Osteocyte (in vitro differentiated cells): ENCODE data around the gene FGGY. TPM values are rescaled to one million over a fixed set of nuclear protein-coding genes. Genes with fewer than 3 reads are reported as not detected.

Source experiments
- DNase-seq: peaks from one replicate; pipeline ENCODE4 v3.0.0; 2021; ENCODE audit warnings: mixed read lengths; ENCODE audit not compliant: unreplicated experiment; ENCODE audit errors: extremely low spot score
- H3K27ac Mint-ChIP-seq: one replicate; pipeline ENCODE4 v1.8.0; 2021; ENCODE audit warnings: mild to moderate bottlenecking, mixed read lengths; ENCODE audit not compliant: unreplicated experiment
- H3K27me3 Mint-ChIP-seq: one replicate; pipeline ENCODE4 v1.8.0; 2021; ENCODE audit warnings: mixed read lengths; ENCODE audit not compliant: unreplicated experiment
- H3K36me3 Mint-ChIP-seq: one replicate; pipeline ENCODE4 v1.8.0; 2021; ENCODE audit warnings: mixed read lengths; ENCODE audit not compliant: unreplicated experiment
- H3K4me1 Mint-ChIP-seq: one replicate; pipeline ENCODE4 v1.8.0; 2021; ENCODE audit warnings: mixed read lengths; ENCODE audit not compliant: unreplicated experiment
- H3K4me3 Mint-ChIP-seq: one replicate; pipeline ENCODE4 v1.8.0; 2021; ENCODE audit warnings: mild to moderate bottlenecking, moderate library complexity, mixed read lengths; ENCODE audit not compliant: unreplicated experiment
- H3K9me3 Mint-ChIP-seq: one replicate; pipeline ENCODE4 v1.8.0; 2021; ENCODE audit warnings: mixed read lengths; ENCODE audit not compliant: unreplicated experiment
- total RNA-seq: library from RNA; stranded (reverse); gene quantifications from 2 replicates; pipeline ENCODE4 v1.2.1, GENCODE V29; 2021
- TF ChIP-seq, protein P1 (sequence below): fragments of 200-600 bp; sonication (generic); IDR thresholded peaks from 2 replicates; pipeline ENCODE4 v1.5.0; 2021; ENCODE audit warnings: antibody characterized with exemption, mild to moderate bottlenecking, moderate library complexity

FGGY gene
- total RNA-seq, 1 donor from 2014 or later, result 9.1 TPM

- H3K4me3 Mint-ChIP-seq, result no peak overlapping the region
- DNase-seq, result no peak
- H3K4me1 Mint-ChIP-seq, result peaks cover 21% of the 10 kb centered on the region
- no peaks in the 10 kb centered on the region for H3K36me3 Mint-ChIP-seq
- no peak overlapping the region for H3K27ac Mint-ChIP-seq
- TF ChIP-seq, protein P1, sequence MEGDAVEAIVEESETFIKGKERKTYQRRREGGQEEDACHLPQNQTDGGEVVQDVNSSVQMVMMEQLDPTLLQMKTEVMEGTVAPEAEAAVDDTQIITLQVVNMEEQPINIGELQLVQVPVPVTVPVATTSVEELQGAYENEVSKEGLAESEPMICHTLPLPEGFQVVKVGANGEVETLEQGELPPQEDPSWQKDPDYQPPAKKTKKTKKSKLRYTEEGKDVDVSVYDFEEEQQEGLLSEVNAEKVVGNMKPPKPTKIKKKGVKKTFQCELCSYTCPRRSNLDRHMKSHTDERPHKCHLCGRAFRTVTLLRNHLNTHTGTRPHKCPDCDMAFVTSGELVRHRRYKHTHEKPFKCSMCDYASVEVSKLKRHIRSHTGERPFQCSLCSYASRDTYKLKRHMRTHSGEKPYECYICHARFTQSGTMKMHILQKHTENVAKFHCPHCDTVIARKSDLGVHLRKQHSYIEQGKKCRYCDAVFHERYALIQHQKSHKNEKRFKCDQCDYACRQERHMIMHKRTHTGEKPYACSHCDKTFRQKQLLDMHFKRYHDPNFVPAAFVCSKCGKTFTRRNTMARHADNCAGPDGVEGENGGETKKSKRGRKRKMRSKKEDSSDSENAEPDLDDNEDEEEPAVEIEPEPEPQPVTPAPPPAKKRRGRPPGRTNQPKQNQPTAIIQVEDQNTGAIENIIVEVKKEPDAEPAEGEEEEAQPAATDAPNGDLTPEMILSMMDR, result no peak
- no peaks in the 10 kb centered on the region for H3K27me3 Mint-ChIP-seq
- H3K9me3 Mint-ChIP-seq, result no peaks in the 10 kb centered on the region
These were observed 383.1 kb downstream of the FGGY start for GRCh38 chr1:59680044-59680443.

GRCh38 chr1:59682396-59683080 is 385.6 kb downstream of the FGGY start:
- Mint-ChIP-seq H3K27ac (no peak overlapping the region), H3K4me1 (peaks cover 21% of the 10 kb centered on the region), H3K9me3 (no peaks in the 10 kb centered on the region), H3K4me3 (no peak overlapping the region), H3K36me3 (no peaks in the 10 kb centered on the region), H3K27me3 (no peaks in the 10 kb centered on the region)
- DNase-seq, result no peak
- TF ChIP-seq, protein P1, result no peak

GRCh38 chr1:59683197-59683596 is 386.3 kb downstream of the FGGY start:
- DNase-seq, result no peak
- no peak overlapping the region for H3K4me3 Mint-ChIP-seq
- H3K9me3 Mint-ChIP-seq, result no peaks in the 10 kb centered on the region
- H3K27me3 Mint-ChIP-seq, result no peaks in the 10 kb centered on the region
- TF ChIP-seq, protein P1, result no peak
- no peak overlapping the region for H3K27ac Mint-ChIP-seq
- peaks cover 14% of the 10 kb centered on the region for H3K4me1 Mint-ChIP-seq
- H3K36me3 Mint-ChIP-seq, result no peaks in the 10 kb centered on the region

DNA sequence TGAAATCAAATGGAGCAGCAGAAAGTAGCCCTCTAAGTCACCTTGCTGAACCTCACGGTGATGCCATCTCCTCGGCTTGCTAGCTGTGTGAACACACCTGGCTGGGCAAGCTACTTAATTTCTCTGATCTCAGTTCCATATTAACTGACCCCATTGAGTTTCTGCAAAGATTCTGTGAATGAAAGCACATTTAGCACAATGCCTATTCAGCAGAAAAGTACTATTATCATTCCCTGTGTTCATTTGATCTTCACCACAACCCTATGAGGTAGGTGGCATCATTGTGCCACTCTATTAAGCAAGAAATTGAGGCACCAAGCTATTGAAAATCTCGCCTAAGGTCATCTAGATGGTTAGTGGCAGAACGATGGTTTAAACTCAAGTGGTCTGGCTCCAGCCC is 387.8 kb downstream of the FGGY start:
- TF ChIP-seq, protein P1, result no peak
- Mint-ChIP-seq H3K36me3 (no peaks in the 10 kb centered on the region), H3K4me3 (no peak overlapping the region), H3K27ac (no peak overlapping the region), H3K9me3 (no peaks in the 10 kb centered on the region), H3K4me1 (peaks cover 3% of the 10 kb centered on the region), H3K27me3 (no peaks in the 10 kb centered on the region)
- no peak for DNase-seq

DNA sequence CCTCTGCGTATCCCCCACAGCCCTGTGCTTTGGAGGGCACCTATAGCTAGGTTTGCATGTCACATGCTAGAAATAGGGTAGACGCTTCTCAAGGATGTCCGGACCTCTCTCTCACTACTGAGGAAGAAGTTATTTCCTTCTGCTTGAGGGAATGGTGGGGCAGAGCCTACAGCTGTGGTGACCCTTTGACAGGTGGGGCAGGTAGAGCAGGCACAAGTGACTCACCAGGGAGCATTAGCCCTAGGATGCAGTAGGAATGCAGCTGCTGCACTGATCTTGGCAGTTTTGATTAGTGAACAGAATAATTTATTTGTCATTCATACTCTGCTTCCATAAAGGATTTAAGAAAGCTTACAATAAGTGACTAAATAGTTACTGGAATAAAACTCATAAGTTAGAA is 388.2 kb downstream of the FGGY start:
- no peak overlapping the region for H3K27ac Mint-ChIP-seq
- DNase-seq, result no peak
- no peaks in the 10 kb centered on the region for H3K9me3 Mint-ChIP-seq
- no peak overlapping the region for H3K4me3 Mint-ChIP-seq
- peaks cover 3% of the 10 kb centered on the region for H3K4me1 Mint-ChIP-seq
- H3K36me3 Mint-ChIP-seq, result no peaks in the 10 kb centered on the region
- no peaks in the 10 kb centered on the region for H3K27me3 Mint-ChIP-seq
- TF ChIP-seq, protein P1, result no peak
